Mammary epithelial cell (primary cell): ENCODE measurements around the gene PPARD.

Experiments used
- CTCF ChIP-seq, 2 donors: IDR thresholded peaks in 1 of 2; conservative IDR thresholded peaks in 1 of 2; 2 replicates each; pipeline ENCODE4 v1.5.1; 2011 to 2012; ENCODE audit warnings: inconsistent platforms in 2 of 2, low read length in 2 of 2, mild to moderate bottlenecking in 2 of 2, control low read depth in 1 of 2, low read depth in 1 of 2; ENCODE audit not compliant: insufficient read depth in 1 of 2; ENCODE audit errors: extremely low read depth in 1 of 2
- EZH2 ChIP-seq: IDR thresholded peaks from 2 replicates; pipeline ENCODE4 v1.6.1; 2012; ENCODE audit warnings: low read length, inconsistent platforms, borderline replicate concordance

GRCh38 chr6:35425284-35425683, 82.9 kb downstream of the PPARD start:
- TF ChIP-seq CTCF (conservative IDR thresholded peaks at IDR 0.05 in 1 of 2, IDR thresholded peaks at IDR 0.05 in 1 of 2; ENCODE audit: extremely low read depth in 1 of 2, insufficient read depth in 1 of 2, low read depth in 1 of 2, low read length in 2 of 2) (no peak), EZH2 (no peak)
